HepG2 (cell line): ENCODE results near the gene ZKSCAN4. TPM values are rescaled to one million over a fixed set of nuclear protein-coding genes. Genes with fewer than 3 reads are reported as not detected.

ENCODE experiments used
- AGO1 ChIP-seq: fragments of 200-400 bp; formaldehyde crosslinking; IDR thresholded peaks from 2 replicates; pipeline ENCODE4 v1.6.1; 2017; ENCODE audit warnings: mild to moderate bottlenecking, low read depth, low read length, moderate library complexity; ENCODE audit not compliant: poor library complexity, severe bottlenecking
- ATF7 ChIP-seq, 2 experiments: fragments of 450-650 bp in 1 of 2; sonication (generic) in 1 of 2; formaldehyde crosslinking in 1 of 2; IDR thresholded peaks; 2 replicates each; pipeline versions ENCODE4 v1.4.0 to v1.6.1; 2016 to 2020; ENCODE audit warnings: antibody characterized with exemption in 1 of 2, mild to moderate bottlenecking in 1 of 2, missing genetic modification reagents in 1 of 2
- DNMT3B ChIP-seq: conservative IDR thresholded peaks from 2 replicates; pipeline ENCODE4 v1.6.1; 2016; ENCODE audit warnings: missing biosample characterization, control low read depth
- HOXA9 ChIP-seq: sonication (generic); formaldehyde crosslinking; IDR thresholded peaks from 2 replicates; pipeline ENCODE4 v1.8.1; 2022; ENCODE audit warnings: missing genetic modification reagents, mild to moderate bottlenecking, moderate library complexity, borderline replicate concordance
- JDP2 ChIP-seq: sonication (generic); formaldehyde crosslinking; IDR thresholded peaks from 2 replicates; pipeline ENCODE4 v1.8.1; 2022; ENCODE audit warnings: missing genetic modification reagents, borderline replicate concordance
- KAT8 ChIP-seq: IDR thresholded peaks from 2 replicates; pipeline ENCODE4 v1.6.1; 2016; ENCODE audit warnings: missing genetic modification reagents, missing compliant biosample characterization
- MEIS2 ChIP-seq: sonication (generic); formaldehyde crosslinking; IDR thresholded peaks from 2 replicates; pipeline ENCODE4 v1.9.0; 2021; ENCODE audit warnings: mild to moderate bottlenecking, missing genetic modification reagents
- NRL ChIP-seq: sonication (generic); formaldehyde crosslinking; IDR thresholded peaks from 2 replicates; pipeline ENCODE4 v1.5.0; 2020; ENCODE audit warnings: missing genetic modification reagents, mild to moderate bottlenecking, moderate library complexity, borderline replicate concordance
- PPARG ChIP-seq: conservative IDR thresholded peaks from 2 replicates; pipeline ENCODE4 v1.6.1; 2016; ENCODE audit warnings: missing biosample characterization, missing genetic modification reagents
- ZC3H13 ChIP-seq: sonication (generic); formaldehyde crosslinking; IDR thresholded peaks from 2 replicates; pipeline ENCODE4 v1.8.1; 2023; ENCODE audit warnings: mild to moderate bottlenecking, missing genetic modification reagents, moderate library complexity
- ZNF124 ChIP-seq: sonication (generic); formaldehyde crosslinking; IDR thresholded peaks from 2 replicates; pipeline ENCODE4 v1.4.0; 2020; ENCODE audit warnings: missing genetic modification reagents
- ZNF138 ChIP-seq: sonication (generic); formaldehyde crosslinking; IDR thresholded peaks from 2 replicates; pipeline ENCODE4 v1.5.0; 2020; ENCODE audit warnings: mild to moderate bottlenecking, low read depth, missing genetic modification reagents
- ZNF841 ChIP-seq: sonication (generic); formaldehyde crosslinking; IDR thresholded peaks from 2 replicates; pipeline ENCODE4 v1.8.1; 2023; ENCODE audit warnings: missing genetic modification reagents, borderline replicate concordance
- polyA plus RNA-seq, 8 experiments: library from polyadenylated mRNA; depleted of rRNA in 3 of 8; stranded (reverse) in 7 of 8; unstranded in 1 of 8; fragments of >200 nt; fragmentation: Illumina TruSeq in 4 of 8; extraction: Trizol in 4 of 8; gene quantifications; 2 replicates each; pipeline versions ENCODE4 v1.2.1 to v1.2.3, GENCODE V29; 2011 to 2016; ENCODE audit warnings: low read depth in 4 of 8, missing spikeins in 1 of 8, mixed read lengths in 1 of 8; ENCODE audit not compliant: insufficient read depth in 1 of 8
- total RNA-seq, 5 experiments: library from RNA; depleted of rRNA; stranded (reverse); fragments of >200 nt; fragmentation: Illumina TruSeq; extraction: Trizol; gene quantifications; 2 replicates each; pipeline ENCODE4 v1.2.3, GENCODE V29; 2016; ENCODE audit warnings: low read depth in 1 of 5
- TF ChIP-seq, protein P1 (sequence below): sonication (generic); formaldehyde crosslinking; IDR thresholded peaks from 2 replicates; pipeline ENCODE4 v1.8.1; 2023; ENCODE audit warnings: mild to moderate bottlenecking, inconsistent platforms, moderate library complexity, missing genetic modification reagents, borderline replicate concordance
- TF ChIP-seq, protein P2 (sequence below): sonication (generic); formaldehyde crosslinking; IDR thresholded peaks from 2 replicates; pipeline ENCODE4 v1.8.1; 2023; ENCODE audit warnings: mild to moderate bottlenecking, missing genetic modification reagents, borderline replicate concordance
- TF ChIP-seq, protein P3 (sequence below): sonication (generic); formaldehyde crosslinking; IDR thresholded peaks from 2 replicates; pipeline ENCODE4 v1.5.0; 2020; ENCODE audit warnings: mild to moderate bottlenecking, missing genetic modification reagents
- TF ChIP-seq, protein P4 (sequence below), 2 experiments: sonication (generic) in 1 of 2; formaldehyde crosslinking in 1 of 2; IDR thresholded peaks; 2 replicates each; pipeline versions ENCODE4 v1.4.0 to v1.6.1; 2016 to 2020; ENCODE audit warnings: borderline replicate concordance in 1 of 2, low read depth in 1 of 2, mild to moderate bottlenecking in 1 of 2, missing genetic modification reagents in 1 of 2

Gene ZKSCAN4
- total and polyA plus RNA-seq, 2 of the 13 experiments (the other 11 are each of a cell fraction or from before 2014, with no cell fraction given): 2.9 to 7.8 TPM

DNA sequence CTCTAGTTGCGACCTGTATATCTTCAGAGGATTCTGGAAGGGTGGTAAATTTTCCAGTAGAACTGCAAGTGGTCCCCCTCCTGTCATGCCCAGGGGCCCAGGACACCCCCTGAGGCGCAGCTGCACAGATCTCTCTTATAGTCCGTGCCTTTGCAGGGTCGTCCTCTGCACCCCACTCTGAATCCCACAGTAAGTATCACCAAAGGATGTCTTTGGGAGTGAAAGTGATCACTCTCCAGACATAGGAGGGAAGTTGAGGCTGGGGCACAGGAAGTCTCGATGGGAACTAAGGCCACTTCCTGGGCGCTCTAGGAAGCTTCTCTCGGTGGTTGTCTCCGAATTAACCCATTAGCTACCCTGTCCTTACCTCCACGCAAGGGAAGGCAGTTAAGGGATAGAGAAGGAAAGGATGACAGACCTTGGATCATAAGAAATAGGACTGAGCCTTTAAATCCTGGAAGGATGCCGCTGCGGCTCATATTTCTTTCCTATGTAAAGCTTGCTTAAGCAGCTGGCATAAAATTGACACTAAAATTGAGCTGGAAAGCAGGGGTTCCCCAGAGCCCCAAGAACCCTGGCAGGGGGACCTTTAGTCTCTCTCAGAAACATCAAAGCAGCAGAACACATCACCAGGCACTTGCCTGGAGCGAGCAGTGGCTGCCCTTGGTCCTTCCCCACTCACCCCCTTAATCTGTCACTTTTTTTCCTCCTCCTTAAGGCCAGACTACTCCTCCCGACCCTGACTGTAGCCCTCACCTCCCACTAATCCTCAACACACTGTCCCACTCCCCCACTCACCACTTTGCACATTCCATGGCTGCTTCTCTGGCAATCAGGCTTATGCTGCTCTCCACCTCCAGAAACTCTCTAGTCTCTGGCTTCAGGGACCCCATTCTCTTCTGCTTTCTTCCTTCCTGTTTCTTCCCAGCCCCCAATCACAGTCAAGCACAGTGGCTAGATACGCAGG lies at the start of gene ZKSCAN4 (continued):
- TF ChIP-seq ATF7 (IDR thresholded peaks at IDR 0.05) (no peak), ATF7 (CRISPR knock-in tag; IDR thresholded peaks at IDR 0.05) (no peak), JDP2 (CRISPR knock-in tag) (no peak), MEIS2 (CRISPR knock-in tag) (peak; percentile 38; the same call in 1 of the 2 replicates), ZNF124 (CRISPR knock-in tag) (no peak), DNMT3B (0 out of 2 replicates have a peak, but pooled peaks have one; percentile 38), ZNF138 (no peak), NRL (0 out of 2 replicates have a peak, but pooled peaks have one; percentile 20), KAT8 (peak; percentile 100), ZC3H13 (CRISPR knock-in tag) (peak; percentile 59; the same call in 1 of the 2 replicates), PPARG (peak; percentile 58), ZNF841 (CRISPR knock-in tag) (no peak), HOXA9 (CRISPR knock-in tag) (no peak), AGO1 (no peak)
- TF ChIP-seq, protein P1, sequence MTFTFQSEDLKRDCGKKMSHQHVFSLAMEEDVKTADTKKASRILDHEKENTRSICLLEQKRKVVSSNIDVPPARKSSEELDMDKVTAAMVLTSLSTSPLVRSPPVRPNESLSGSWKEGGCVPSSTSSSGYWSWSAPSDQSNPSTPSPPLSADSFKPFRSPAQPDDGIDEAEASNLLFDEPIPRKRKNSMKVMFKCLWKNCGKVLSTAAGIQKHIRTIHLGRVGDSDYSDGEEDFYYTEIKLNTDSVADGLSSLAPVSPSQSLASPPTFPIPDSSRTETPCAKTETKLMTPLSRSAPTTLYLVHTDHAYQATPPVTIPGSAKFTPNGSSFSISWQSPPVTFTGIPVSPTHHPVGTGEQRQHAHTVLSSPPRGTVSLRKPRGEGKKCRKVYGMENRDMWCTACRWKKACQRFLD: no peak
- TF ChIP-seq, protein P2, sequence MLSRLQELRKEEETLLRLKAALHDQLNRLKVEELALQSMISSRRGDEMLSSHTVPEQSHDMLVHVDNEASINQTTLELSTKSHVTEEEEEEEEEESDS (CRISPR knock-in tag): 0 out of 2 replicates have a peak, but pooled peaks have one; percentile 31
- TF ChIP-seq, protein P3, sequence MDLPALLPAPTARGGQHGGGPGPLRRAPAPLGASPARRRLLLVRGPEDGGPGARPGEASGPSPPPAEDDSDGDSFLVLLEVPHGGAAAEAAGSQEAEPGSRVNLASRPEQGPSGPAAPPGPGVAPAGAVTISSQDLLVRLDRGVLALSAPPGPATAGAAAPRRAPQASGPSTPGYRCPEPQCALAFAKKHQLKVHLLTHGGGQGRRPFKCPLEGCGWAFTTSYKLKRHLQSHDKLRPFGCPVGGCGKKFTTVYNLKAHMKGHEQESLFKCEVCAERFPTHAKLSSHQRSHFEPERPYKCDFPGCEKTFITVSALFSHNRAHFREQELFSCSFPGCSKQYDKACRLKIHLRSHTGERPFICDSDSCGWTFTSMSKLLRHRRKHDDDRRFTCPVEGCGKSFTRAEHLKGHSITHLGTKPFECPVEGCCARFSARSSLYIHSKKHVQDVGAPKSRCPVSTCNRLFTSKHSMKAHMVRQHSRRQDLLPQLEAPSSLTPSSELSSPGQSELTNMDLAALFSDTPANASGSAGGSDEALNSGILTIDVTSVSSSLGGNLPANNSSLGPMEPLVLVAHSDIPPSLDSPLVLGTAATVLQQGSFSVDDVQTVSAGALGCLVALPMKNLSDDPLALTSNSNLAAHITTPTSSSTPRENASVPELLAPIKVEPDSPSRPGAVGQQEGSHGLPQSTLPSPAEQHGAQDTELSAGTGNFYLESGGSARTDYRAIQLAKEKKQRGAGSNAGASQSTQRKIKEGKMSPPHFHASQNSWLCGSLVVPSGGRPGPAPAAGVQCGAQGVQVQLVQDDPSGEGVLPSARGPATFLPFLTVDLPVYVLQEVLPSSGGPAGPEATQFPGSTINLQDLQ (CRISPR knock-in tag): 0 out of 2 replicates have a peak, but pooled peaks have one; percentile 50
- TF ChIP-seq, protein P4, sequence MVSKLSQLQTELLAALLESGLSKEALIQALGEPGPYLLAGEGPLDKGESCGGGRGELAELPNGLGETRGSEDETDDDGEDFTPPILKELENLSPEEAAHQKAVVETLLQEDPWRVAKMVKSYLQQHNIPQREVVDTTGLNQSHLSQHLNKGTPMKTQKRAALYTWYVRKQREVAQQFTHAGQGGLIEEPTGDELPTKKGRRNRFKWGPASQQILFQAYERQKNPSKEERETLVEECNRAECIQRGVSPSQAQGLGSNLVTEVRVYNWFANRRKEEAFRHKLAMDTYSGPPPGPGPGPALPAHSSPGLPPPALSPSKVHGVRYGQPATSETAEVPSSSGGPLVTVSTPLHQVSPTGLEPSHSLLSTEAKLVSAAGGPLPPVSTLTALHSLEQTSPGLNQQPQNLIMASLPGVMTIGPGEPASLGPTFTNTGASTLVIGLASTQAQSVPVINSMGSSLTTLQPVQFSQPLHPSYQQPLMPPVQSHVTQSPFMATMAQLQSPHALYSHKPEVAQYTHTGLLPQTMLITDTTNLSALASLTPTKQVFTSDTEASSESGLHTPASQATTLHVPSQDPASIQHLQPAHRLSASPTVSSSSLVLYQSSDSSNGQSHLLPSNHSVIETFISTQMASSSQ (IDR thresholded peaks at IDR 0.05; ENCODE audit: low read depth): peak; percentile 52; the same call in 1 of the 2 replicates
- TF ChIP-seq, protein P4 (CRISPR knock-in tag; IDR thresholded peaks at IDR 0.05; ENCODE audit: borderline replicate concordance): no peak
